Measurements from ENCODE around the gene ADAMTS3.

The ADAMTS3 gene

DNA sequence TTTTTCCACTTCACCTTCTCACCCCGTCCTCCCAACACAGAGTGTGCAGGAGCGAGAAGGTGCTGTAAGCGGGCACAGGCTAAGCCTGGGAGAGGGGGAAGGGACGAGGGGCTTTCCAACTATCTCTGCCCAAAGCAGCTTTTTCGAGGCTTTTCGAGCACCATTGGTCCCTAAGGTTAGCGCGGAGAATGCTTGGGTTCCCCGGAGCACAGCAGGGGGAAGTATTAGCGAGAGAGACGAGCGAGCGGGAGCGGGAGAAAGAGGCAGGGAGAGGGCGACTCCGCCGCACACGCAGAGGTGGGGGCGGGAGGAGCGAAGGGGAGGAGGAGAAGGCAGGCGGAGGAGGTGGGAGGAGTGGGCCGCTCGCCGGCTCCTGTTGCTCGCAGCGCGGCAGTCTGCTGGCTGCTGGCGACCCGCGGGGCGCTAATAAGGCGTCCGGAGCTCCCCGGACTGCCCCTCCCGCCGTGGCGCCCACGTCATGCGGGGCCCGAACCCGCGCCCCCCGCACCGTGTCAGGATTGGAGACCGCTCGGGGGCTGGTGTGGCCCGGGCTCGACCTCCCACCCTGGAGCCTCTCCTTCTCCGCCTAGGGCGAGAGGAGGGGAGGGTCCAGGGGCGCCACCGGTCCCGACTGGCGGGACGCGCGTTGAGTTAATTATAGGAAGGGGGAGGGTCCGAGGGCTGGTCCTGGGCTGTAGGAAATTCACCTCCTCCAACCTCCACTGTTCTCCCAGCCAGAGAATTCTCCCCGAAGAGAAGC lies at the start of gene ADAMTS3:
ADAMTS3 (minus strand) TSS at position 263 of the 760 bp plus-strand sequence. CDS start 459 bp downstream, outside the sequence.
- no peak for DNase-seq (ENCODE audit: low spot score)

DNA sequence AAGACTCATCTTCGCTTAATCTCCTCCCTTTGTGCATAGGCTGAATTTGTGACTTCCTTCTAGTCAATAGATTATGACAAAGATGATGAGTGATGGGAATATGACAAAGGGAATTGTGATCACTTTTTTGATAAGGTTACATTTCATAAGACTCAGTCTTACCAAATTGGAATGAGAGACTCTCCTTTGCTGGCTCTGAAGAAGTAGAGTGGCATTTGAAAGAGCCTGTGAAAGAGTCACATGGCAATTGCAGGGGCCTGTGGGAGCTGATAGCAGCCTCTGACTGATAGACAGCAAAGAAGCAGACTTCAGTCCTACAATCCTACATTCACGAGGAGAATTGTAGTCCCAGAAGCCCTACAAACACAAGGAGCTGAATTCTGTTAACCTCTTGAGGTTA lies 44.9 kb upstream of the ADAMTS3 start:
- no peak for DNase-seq (ENCODE audit: low spot score)

DNA sequence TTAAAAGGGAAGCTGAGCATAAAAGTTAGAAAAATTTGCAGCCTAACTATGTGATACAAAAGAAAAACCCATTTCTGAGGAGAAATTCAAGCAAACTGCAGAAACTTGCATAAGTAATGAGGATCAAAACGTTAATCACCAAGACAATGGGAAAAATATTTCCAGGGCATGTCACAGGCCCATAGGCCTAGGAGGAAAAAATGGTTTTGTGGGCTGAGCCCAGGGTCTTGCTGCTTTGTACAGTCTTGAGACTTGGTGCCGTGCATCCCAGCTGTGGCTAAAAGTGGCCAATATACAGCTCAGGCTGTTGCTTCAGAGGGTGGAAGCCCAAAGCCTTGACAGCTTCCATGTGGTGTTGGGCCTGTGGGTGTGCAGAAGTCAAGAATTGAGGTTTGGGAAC lies 37.7 kb upstream of the ADAMTS3 start:
- DNase-seq (ENCODE audit: low spot score) = no peak

DNA sequence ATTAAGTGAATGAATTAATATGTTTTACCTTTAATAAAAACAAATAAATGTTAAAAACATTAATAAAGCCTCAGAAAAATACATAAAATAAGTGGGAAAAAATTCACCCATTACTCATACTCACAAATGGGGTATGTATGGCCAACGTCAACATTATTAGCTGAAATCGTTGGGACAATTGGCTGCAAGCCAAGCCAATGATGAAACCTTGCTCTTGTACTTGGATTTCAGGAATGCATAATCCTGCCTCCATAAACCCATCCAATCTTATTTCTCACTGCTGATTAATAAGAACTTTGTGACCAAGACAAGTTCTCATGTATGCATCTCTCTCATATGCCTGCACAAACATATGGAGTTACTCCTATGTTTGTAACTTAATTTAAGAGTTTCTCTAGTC lies 35.3 kb upstream of the ADAMTS3 start:
- no peak for DNase-seq (ENCODE audit: low spot score)

DNA sequence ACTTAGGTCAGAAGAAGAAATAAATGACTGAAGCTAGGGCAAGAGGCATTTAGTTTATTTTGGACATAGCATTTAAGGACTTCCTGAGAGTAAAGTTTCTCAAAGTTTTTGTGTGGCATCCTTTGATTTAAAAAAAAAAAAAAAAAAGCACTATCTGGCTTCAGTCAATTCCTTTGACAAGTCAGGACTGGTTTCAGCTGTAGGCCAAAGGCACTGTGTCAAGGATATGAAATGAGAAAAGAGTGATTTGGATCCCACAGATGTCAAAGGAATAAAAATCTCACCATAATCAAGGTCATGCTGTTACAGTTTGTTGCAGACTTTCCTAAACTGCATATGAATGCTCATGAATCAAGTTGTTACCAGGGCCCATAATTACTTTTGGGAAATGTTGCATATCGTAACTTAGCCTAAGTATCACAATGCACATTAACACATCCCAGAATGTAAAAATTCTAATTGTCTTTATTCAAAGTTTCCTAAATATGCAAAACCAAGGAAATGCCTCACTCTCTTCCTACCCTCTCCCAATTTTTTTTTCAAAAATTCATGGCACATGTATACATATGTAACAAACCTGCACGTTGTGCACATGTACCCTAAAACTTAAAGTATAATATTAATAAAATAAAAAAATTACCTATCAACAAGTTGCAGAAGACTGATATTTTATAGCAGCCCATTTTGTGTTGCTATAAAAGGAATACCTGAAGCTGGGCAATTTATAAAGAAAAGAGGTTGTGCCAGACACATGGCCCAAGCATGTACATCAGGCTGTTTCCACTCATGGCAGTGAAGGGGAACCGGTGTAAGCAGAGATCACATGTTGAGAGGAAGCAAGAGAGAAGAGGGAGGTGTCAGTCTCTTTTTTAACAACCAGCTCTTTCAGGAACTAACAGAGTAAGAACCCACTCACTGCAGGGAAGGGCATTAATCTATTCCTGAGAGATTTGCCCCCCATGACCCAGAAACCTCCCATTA lies 33.7 kb upstream of the ADAMTS3 start:
- no peak for DNase-seq (ENCODE audit: low spot score)

DNA sequence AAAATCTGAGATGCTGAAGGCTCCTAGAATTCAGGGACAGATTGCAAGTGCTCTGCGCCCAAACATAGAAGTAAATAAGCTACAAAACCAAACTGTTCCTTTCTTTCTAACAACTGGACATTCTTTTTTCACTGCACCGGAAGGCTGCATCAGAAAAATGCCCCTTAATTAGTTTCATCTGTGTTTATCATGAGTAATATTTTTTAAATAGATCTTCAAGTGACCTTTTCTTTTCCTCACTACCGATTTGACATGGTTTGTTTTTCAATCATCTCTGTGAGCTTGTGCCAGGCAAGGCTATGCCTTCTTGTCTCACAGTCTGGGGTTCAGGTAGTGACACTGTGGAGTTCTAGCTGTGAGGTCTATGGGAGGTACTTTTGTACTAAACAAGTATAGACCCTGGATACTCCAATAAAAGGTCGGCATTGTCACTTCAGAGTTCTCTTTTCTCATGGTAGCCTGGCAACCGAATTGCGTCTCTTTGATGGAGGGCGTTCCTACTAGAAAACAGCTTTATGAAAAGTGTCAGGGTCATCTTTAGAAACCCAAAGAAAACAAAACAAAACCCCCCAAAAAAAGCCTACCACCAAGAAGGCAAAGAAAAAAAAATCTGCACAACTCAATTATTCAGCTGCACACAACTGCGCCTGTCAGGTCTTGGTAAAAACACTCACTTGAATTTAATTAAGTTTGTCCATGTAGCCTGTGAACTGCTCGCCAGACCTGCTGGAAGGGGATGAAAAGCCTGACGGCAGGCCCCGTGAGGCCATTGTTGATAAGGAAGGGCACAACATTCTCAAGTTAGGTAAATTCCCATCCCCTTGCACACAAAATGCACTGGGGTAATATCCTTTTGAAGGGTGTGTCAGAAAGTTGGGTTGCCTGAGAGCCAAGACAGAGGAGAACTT lies 22.8 kb upstream of the ADAMTS3 start:
- DNase-seq (ENCODE audit: low spot score) = no peak

DNA sequence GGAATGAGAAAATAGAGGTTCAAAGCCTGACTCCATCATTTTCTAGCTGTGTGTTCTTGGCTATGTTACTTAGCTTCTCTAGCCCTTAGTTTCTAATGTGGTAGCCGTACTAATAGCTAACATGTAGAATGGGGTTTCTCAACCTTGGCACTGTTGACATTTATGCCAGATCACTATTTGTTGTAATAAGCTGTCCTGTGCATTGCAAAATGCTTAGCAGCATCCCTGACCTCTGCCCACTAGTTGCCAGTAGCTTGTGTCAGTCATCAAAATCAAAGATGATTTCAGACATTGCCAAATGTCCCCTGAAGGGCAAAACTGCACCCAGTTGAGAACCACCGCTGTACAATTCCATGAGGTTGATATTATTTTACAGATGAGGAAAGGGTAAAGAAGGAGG lies 18.3 kb upstream of the ADAMTS3 start:
- DNase-seq (ENCODE audit: low spot score) = no peak

DNA sequence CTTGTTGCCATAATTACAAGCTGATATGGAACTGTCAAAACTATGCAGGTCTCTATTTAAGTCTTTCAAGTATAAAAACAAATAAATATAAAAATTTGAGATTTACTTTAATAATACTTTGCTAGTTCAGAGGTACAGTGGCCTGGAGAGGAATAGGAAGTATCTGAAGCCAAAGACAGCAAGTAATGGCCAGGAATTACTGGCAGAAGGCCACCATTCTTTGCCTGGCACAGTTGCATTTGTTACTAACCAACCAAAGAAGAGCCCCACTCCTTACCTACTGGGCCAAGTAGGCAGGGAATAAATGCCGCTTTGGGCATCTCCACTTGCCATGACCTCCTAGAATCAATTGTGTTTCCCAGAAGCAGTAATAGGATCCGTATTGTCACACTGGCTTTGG lies 13.8 kb upstream of the ADAMTS3 start:
- DNase-seq (ENCODE audit: low spot score) = no peak

DNA sequence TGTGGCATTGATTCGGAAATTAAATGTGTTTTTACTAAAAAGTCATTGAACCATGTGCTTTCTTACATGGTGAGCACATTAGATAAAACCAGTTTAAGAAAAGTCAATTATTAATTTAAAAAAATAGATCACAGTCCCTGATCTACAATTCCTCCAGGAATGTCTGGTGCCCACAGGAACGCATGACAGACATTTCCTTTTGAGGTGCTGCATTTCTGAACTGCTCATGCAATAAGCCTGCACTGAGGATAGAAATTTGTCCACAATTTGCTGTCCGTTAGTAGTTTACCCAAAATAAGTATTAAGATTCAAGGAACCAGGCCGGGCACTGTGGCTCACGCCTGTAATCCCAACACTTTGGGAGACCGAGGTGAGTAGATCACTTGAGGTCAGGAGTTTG lies 8.2 kb upstream of the ADAMTS3 start:
- DNase-seq (ENCODE audit: low spot score) = no peak

DNA sequence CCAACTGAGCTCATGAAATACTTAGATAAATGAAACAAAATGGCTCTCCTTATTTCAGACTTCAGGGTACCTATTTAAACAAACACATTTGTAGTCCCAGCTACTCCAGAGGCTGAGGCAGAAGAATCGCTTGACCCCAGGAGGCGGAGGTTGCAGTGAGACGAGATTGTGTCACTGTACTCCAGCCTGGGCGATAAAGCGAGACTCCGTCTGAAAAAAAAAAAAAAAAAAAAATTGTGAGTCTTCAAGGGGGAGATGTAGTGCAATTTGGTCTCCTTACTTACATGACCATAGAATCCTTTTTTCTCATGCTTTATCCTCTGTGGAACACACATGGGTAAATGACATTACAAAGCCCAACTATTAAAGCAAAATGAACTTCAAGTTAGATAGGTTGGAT lies 2.3 kb upstream of the ADAMTS3 start:
- no peak for DNase-seq (ENCODE audit: low spot score)

DNA sequence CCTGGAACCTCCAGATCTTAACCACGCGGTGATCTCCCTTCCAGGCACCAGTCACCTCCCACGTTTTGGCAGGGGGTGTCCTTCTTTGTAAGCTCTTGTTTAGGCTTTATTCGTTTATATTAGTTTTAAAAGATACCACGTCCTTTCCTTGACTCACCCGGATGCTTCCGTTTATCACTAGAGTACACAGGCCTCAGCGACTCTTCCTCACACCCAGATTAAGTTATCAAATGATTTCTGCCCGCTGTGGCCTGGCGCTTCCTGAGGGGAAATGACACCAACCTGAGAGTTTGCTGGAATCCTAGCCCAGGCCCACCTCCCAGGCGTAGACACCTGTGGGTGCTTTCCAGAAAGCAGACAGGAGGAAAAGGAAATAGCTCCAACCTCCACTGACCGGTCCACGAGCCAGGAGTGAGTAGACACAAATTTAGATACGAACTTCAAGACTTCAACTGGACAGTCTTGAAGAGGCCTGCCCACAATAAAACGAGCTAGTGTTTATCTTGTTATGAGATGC lies 756 bp upstream of the ADAMTS3 start:
- no peak for DNase-seq (ENCODE audit: low spot score)

DNA sequence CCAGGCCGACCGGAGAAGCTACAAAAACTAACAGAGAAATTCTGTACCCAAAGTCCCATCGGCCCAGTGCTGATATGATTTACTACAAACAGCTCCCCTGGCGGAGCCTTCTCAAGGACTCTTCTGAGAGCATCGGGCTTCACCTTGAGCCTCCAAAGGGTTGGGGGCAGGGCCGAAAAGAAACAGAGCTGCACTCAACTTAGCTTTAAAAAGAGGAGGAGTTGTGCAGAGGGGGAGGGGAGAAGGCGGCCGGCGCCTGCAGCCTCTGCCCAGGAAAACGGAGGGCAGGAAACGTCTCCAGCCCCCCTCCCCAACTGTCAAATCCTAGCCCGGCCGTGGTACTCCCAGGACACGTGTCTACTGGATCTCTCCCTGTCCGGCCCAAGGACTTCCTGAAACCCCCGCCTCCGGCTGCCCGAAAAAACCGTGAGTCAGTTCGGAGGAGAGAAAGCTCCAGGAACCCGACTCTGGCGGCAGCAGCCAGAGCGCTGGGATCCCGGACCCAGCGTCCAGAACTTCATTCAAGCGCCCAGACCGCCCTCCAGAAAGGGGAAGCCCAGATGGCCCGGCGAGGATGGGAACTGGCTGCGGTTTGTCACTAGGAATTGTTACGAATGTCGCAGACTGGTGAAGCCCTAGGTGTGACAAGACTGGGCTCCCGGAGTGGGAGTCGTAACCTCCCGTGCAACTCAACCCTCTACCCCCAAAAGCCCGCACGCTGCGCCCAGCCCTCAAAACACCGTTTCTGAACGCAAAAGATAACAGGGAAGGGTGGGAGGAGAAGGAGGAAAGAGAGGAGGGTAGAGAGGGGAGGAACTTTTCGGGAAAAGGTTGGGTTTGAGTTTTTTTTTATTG lies 973 bp downstream of the ADAMTS3 start:
- DNase-seq (ENCODE audit: low spot score) = no peak

DNA sequence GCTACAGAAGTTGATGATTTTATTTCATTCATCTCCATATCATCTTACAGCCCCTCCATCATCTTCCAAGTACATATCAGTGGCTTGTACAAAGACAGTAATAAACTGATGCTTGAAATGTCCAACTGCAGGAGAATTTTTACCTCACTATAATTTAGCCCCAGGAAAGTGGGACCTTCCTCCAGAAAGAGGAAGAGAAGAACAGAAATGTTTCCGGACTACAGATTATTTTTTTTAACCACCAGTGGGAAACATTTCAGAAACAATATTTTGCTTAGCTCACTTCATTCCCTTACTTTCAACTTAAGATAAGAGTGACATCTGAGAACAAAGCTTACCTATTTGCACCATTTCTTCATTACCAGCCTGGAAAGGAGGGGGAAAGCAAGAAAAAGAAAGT lies 2.0 kb downstream of the ADAMTS3 start:
- no peak for DNase-seq (ENCODE audit: low spot score)

DNA sequence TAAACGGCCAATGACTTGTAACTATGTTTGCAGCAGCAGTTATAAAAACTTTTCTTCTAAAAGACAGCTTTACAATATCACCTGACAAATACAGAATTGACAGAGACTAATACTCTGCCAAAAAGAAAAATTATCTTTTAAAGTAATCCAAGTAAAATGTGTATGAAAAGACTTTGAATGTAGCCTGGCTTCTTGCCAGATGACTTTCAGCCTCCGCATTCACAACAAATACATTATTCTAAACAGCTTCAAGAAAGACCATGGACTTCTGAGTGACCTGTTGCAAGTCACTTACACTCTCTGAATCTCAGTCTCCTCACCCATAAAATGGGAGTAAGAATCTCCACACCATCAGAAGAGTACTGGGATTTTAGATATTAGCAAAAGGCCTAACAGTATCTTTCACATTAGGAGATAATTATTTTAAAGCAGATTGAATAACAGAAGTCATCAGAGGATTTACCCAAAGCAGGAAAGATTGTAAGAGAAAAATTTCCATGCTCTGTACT lies 2.5 kb downstream of the ADAMTS3 start:
- no peak for DNase-seq (ENCODE audit: low spot score)

DNA sequence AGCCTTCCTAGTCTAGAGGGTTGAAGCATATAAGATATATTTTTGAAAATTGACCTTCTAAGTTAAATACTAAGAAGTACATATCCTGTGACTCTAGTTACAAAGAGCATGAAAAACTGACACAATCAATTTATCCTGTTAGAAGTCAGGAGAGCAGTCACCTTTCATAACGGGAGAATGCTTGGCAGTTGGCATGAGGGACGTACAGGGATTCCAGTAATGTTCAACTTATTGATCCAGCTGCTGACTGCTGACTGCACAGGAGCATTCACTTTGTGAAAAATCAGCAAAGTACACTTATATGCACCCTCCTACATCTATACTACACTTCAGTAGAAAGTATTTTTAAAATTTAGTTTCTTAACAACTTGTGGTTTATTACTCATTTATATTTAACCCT lies 4.2 kb downstream of the ADAMTS3 start:
- no peak for DNase-seq (ENCODE audit: low spot score)

DNA sequence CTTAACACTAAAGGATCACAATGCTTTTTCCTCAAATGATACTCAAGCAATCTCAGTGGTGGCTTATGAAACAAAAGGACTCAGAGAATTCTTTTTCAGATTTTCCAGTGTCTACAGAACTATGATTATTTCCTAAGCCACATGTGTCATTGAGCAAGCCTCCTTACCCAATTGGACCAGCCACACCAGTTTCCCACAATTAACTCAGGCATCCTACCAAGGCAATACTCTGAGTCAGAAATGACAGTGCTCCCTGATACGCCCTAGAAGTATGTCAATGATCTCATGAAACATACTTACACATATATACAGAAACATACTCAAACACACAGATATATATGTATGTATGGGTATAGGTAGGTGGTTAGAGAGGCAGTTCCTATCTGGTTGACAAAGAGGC lies 4.8 kb downstream of the ADAMTS3 start:
- no peak for DNase-seq (ENCODE audit: low spot score)

DNA sequence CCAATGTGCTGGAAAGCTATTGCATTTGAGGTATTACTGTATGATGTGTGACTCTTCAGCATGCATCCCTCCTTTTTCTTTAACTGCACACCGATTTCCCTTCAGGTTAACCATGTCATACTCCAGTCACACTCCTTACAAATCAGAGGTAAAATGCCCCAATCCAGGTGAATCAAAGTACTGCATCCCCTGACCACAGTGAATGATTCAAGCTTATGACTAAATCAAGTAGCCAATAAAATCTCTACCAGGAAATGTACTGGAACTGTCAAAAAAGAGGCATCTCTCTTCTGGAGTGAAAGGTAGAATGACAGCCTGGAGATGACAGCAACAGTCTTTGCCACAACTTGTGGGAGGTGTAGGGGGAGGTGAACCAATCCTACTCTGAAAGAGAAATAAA lies 10.4 kb downstream of the ADAMTS3 start:
- DNase-seq (ENCODE audit: low spot score) = no peak

DNA sequence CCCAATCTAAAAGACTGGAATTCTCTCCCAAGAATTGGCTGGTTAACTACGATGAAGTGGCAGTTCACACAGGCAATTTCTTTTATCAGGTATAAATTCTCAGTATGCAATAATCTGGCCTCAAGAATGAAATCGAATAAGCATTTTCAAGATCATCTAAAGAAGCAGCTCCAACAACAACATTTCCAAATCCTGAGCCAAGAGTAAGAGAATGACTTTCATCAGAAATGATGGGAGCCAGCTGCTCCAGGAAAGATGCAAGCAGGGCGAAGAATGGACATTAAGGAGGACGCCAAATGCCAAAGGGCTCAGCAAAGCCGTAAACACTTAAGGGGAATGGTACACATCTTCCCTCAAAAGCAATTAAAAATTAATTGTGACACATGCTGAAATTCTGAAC lies 12.0 kb downstream of the ADAMTS3 start:
- DNase-seq (ENCODE audit: low spot score) = no peak

DNA sequence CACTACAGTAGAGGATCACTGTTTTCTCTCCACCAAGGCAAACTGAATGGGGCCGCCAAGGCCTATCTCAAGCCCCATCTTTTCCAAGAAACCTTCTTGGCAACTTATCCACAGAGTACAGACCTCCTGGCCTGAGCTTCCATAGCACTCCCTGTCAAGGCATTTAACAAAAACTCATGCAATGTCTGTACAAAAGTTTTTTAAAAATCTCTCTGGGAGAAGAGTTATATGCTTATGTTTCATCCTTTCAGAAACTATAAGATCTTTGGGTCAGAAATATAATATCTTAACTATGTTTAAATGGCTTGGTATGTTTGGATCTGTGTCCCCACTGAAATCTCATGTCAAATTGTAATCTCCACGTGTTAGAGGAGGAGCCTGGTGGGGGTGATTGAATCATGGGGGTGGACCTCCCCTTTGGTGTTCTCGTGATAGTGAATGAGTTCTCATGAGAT lies 13.6 kb downstream of the ADAMTS3 start:
- DNase-seq (ENCODE audit: low spot score) = no peak

DNA sequence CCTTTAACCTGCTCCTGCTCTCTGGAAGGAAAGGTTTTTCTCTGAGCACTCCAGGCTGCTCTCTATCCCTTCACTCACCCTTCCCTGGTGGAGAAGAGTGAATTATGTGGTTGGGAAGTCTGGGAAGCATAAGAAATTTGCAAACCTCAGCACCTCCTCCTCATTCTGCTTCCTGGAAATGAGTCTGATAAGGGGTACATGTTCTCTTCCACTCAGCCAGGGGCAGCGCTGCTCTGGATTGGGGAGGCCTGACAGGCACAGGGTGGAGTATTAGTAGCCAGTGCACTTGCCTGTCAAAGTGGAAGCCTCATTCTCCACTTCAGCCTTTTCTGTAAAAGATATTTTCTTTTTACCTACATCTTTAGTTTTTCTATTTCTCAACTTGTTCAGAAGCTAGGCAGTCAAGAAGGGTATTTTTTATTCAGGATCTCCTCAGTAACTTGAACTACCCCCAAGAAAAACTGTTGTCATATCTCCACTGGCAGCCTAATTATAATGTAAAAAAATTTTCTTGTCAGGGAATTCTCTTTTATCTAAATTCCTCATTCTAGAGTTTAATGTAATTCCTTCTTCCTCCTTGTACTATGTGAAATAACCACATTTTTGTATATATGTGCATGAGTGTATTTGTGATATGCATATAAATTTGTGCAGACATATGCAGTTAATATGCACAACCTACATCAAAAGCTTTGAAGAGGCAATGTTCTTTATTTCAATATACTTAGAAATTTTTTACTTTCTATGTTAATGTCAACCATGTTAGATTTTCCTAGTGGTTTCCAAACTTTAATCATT lies 15.3 kb downstream of the ADAMTS3 start:
- DNase-seq (ENCODE audit: low spot score) = no peak
